GM21367 (cell line): ENCODE data around the gene TLE3.
"Not testable (repeated sequence)": the region's sequence is repeated elsewhere in the genome, so short reads cannot be mapped to it uniquely, and the experiment has no call there.

ENCODE experiments used
- ATAC-seq: cut with Tn5 transposase; IDR thresholded peaks from one replicate; pipeline ENCODE4 v1.9.1; 2021; ENCODE audit not compliant: unreplicated experiment

TLE3 gene

GRCh38 chr15:70127288-70127746, 29.6 kb upstream of the TLE3 start:
- ATAC-seq = no peak

GRCh38 chr15:70126362-70126761, 28.6 kb upstream of the TLE3 start:
- ATAC-seq = no peak

- no peak for ATAC-seq
These were observed 27.9 kb upstream of the TLE3 start for GRCh38 chr15:70125605-70126004.

- no peak for ATAC-seq
These were observed 24.0 kb upstream of the TLE3 start for GRCh38 chr15:70121624-70122302.

GRCh38 chr15:70120958-70121623, 23.4 kb upstream of the TLE3 start:
- ATAC-seq = no peak

- no peak for ATAC-seq
These were observed 22.3 kb upstream of the TLE3 start for GRCh38 chr15:70119911-70120508.

GRCh38 chr15:70118599-70118998, 20.9 kb upstream of the TLE3 start:
- no peak for ATAC-seq

- ATAC-seq = no peak
These were observed 18.6 kb upstream of the TLE3 start for GRCh38 chr15:70116317-70116716.

GRCh38 chr15:70114221-70114620, 16.5 kb upstream of the TLE3 start:
- no peak for ATAC-seq

GRCh38 chr15:70113304-70113700, 15.6 kb upstream of the TLE3 start:
- no peak for ATAC-seq

GRCh38 chr15:70112572-70113303, 15.0 kb upstream of the TLE3 start:
- ATAC-seq = not testable (repeated sequence)

- ATAC-seq = no peak
These were observed 14.3 kb upstream of the TLE3 start for GRCh38 chr15:70112074-70112395.

GRCh38 chr15:70111203-70112073, 13.7 kb upstream of the TLE3 start:
- no peak for ATAC-seq

- no peak for ATAC-seq
These were observed 12.3 kb upstream of the TLE3 start for GRCh38 chr15:70109978-70110377.

- ATAC-seq = no peak
These were observed 11.8 kb upstream of the TLE3 start for GRCh38 chr15:70109531-70109930.

GRCh38 chr15:70103880-70104626, 6.3 kb upstream of the TLE3 start:
- ATAC-seq = no peak

- ATAC-seq = no peak
These were observed 5.1 kb upstream of the TLE3 start for GRCh38 chr15:70102827-70103226.

- no peak for ATAC-seq
These were observed 3.9 kb upstream of the TLE3 start for GRCh38 chr15:70101459-70102113.

- ATAC-seq = no peak
These were observed 3.0 kb upstream of the TLE3 start for GRCh38 chr15:70100474-70101341.
